CD1c-positive myeloid dendritic cell (primary cell): ENCODE data around the gene CDK17.
A peak's percentile ranks its signal among the peaks of the same experiment; 100 is the strongest.

ENCODE experiments used
- DNase-seq: peaks from one replicate; pipeline ENCODE4 v3.0.0-alpha.2; 2016; ENCODE audit errors: extremely low spot score

Gene CDK17

GRCh38 chr12:96238336-96239047 lies 161.7 kb downstream of the CDK17 start:
- no peak for DNase-seq

- DNase-seq, result peak; percentile 41
Observed at GRCh38 chr12:96237465-96238077, 162.7 kb downstream of the CDK17 start.

- DNase-seq, result no peak
Observed at GRCh38 chr12:96237035-96237434, 163.2 kb downstream of the CDK17 start.

GRCh38 chr12:96236221-96236822 lies 163.9 kb downstream of the CDK17 start:
- no peak for DNase-seq

GRCh38 chr12:96235484-96235826 lies 164.8 kb downstream of the CDK17 start:
- DNase-seq, result no peak

GRCh38 chr12:96234591-96235483 lies 165.4 kb downstream of the CDK17 start:
- DNase-seq, result no peak

GRCh38 chr12:96233939-96234461 lies 166.2 kb downstream of the CDK17 start:
- DNase-seq, result no peak

- DNase-seq, result no peak
Observed at GRCh38 chr12:96233168-96233567, 167.1 kb downstream of the CDK17 start.

- no peak for DNase-seq
Observed at GRCh38 chr12:96230646-96231045, 169.6 kb downstream of the CDK17 start.

- DNase-seq, result no peak
Observed at GRCh38 chr12:96228566-96229248, 171.5 kb downstream of the CDK17 start.
